Spleen (tissue), 7 donors: ENCODE data around the gene IQCE.

ENCODE experiments used
- POLR2A ChIP-seq, 3 donors: fragments of 450-650 bp; IDR thresholded peaks; one replicate each; pipeline ENCODE4 v1.5.1; 2017; ENCODE audit warnings: antibody characterized with exemption in 3 of 3, mild to moderate bottlenecking in 1 of 3
- TF ChIP-seq, protein P1 (sequence below), 11 experiments: fragments of 200-600 bp in 7 of 11; fragments of 450-650 bp in 4 of 11; sonication (generic) in 4 of 11; IDR thresholded peaks in 8 of 11; conservative IDR thresholded peaks in 3 of 11; 1 replicate in 7 of 11; 2 replicates in 4 of 11; pipeline versions ENCODE4 v1.4.0 to v1.8.0; 2016 to 2021; ENCODE audit warnings: antibody characterized with exemption in 11 of 11, inconsistent platforms in 4 of 11, mild to moderate bottlenecking in 1 of 11
- donor health status: DM: no; HTN: no; CAD: no; lungs with moderate emphysema.
- donor health status: DM: no; HTN: no; CAD: no.
- donor health status: DM: no; HTN: no; CAD: no.

DNA sequence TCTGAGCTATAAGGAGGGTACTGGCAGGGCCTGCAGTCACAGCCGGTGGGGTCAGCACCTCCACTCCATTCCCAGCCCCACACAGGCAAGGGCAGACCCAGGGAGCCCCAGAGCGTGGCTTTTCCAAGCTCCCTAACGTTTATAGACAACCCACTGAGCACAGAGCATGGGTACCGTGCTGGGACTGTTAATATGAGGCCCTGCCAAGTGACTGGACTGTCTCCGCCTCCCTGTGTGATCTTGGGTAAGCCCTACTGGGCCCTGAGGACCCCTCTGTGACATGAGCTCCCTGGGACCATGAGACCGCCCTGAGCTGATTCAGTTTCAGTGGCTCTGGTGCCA is 85.4 kb downstream of the IQCE start:
- TF ChIP-seq, protein P1, sequence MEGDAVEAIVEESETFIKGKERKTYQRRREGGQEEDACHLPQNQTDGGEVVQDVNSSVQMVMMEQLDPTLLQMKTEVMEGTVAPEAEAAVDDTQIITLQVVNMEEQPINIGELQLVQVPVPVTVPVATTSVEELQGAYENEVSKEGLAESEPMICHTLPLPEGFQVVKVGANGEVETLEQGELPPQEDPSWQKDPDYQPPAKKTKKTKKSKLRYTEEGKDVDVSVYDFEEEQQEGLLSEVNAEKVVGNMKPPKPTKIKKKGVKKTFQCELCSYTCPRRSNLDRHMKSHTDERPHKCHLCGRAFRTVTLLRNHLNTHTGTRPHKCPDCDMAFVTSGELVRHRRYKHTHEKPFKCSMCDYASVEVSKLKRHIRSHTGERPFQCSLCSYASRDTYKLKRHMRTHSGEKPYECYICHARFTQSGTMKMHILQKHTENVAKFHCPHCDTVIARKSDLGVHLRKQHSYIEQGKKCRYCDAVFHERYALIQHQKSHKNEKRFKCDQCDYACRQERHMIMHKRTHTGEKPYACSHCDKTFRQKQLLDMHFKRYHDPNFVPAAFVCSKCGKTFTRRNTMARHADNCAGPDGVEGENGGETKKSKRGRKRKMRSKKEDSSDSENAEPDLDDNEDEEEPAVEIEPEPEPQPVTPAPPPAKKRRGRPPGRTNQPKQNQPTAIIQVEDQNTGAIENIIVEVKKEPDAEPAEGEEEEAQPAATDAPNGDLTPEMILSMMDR (IDR thresholded peaks at IDR 0.05 in 8 of 11, conservative IDR thresholded peaks at IDR 0.05 in 3 of 11) = no peak
- no peak for TF ChIP-seq POLR2A (IDR thresholded peaks at IDR 0.05)
